Heart right ventricle (tissue), 16 donors: Measurements from ENCODE around the gene CASKIN1. TPM values are rescaled to one million over a fixed set of nuclear protein-coding genes. Genes with fewer than 3 reads are reported as not detected.
A peak's percentile ranks its signal among the peaks of the same experiment; 100 is the strongest.

Experiments used
- ATAC-seq, 8 donors: fragments of 200-7000 bp; cut with Tn5 transposase; one replicate each; pipeline ENCODE4 v1.9.1; 2020; ENCODE audit warnings: mild to moderate bottlenecking in 8 of 8, moderate library complexity in 8 of 8, moderate number of reproducible peaks in 1 of 8
- DNase-seq, 2 donors: peaks; one replicate each; pipeline ENCODE4 v3.0.0-alpha.2; 2020
- H3K27ac ChIP-seq, 10 donors: fragments of 200-600 bp; sonication (generic) in 2 of 10; one replicate each; pipeline versions ENCODE4 v1.5.0 to v1.8.0; 2020 to 2022; ENCODE audit warnings: mild to moderate bottlenecking in 3 of 10
- H3K27me3 ChIP-seq, 7 donors: fragments of 200-600 bp; one replicate each; pipeline ENCODE4 v1.8.0; 2021 to 2022; ENCODE audit warnings: mild to moderate bottlenecking in 2 of 7
- H3K36me3 ChIP-seq, 9 donors: fragments of 200-600 bp; sonication (generic) in 1 of 9; one replicate each; pipeline versions ENCODE4 v1.5.0 to v1.8.0; 2020 to 2022; ENCODE audit warnings: mild to moderate bottlenecking in 2 of 9
- H3K4me1 ChIP-seq, 9 donors: fragments of 200-600 bp; sonication (generic) in 1 of 9; one replicate each; pipeline versions ENCODE4 v1.5.0 to v1.8.0; 2020 to 2022; ENCODE audit warnings: mild to moderate bottlenecking in 4 of 9
- H3K4me3 ChIP-seq, 10 donors: fragments of 200-600 bp; sonication (generic) in 2 of 10; one replicate each; pipeline versions ENCODE4 v1.5.0 to v1.8.0; 2020 to 2022; ENCODE audit warnings: mild to moderate bottlenecking in 7 of 10, moderate library complexity in 2 of 10
- H3K9me3 ChIP-seq, 11 donors: fragments of 200-600 bp in 10 of 11; sonication (generic) in 2 of 11; one replicate each; pipeline versions ENCODE4 v1.5.0 to v1.8.0; 2013 to 2022; ENCODE audit warnings: mild to moderate bottlenecking in 2 of 11, control low read depth in 1 of 11, moderate library complexity in 1 of 11
- CTCF ChIP-seq, 9 donors: fragments of 200-600 bp; sonication (generic) in 2 of 9; IDR thresholded peaks; one replicate each; pipeline versions ENCODE4 v1.5.0 to v1.8.0; 2021 to 2022; ENCODE audit warnings: antibody characterized with exemption in 9 of 9, mild to moderate bottlenecking in 5 of 9, moderate library complexity in 1 of 9
- WGBS, 2 donors: extraction: QIAGEN DNeasy Blood & Tissue Kit; methylation state at CpG; one replicate each; pipeline ENCODE4 v1.1.7; 2013; ENCODE audit warnings: inconsistent platforms in 1 of 2; 5-methylcytosine and 5-hydroxymethylcytosine counted together
- intact Hi-C, 10 donors: fragments of 100-400 bp; cut with DNase I; formaldehyde crosslinking; loops; one replicate each; pipeline versions ENCODE4 v1.11.1 to v1.14.2; 2022
- polyA plus RNA-seq, 2 donors: library from polyadenylated mRNA; stranded (reverse); fragments of 200-250 nt; gene quantifications; one replicate each; pipeline ENCODE4 v1.2.3, GENCODE V29; 2013
- total RNA-seq, 10 donors: library from RNA; stranded (reverse); fragmentation: NEBNext Ultra II Directional in 3 of 10; extraction: Animal tissue kit (Norgen Biotek cat#: 25700) in 3 of 10; gene quantifications; one replicate each; pipeline versions ENCODE4 v1.2.1 to v1.2.4, GENCODE V29; 2021 to 2023
- donor health status: Arrhythmogenic right ventricular cardiomyopathy.
- donor health status: ischemic (EF 13 %, LVEDD 7.1; RV severe dilation, severe dysfunction).
- donor health status: healthy with polysubstance abuse.
- donor health status: DM: no; HTN: yes; CAD: no.
- donor health status: DM: no; HTN: no; CAD: no.
- donor health status: ischemic (EF 25% LVEDD 6.9; RV normal size, moderate dysfunction).
- donor health status: ischemic (EF 25% LVEDD 5.7; RV mildly dilated, moderate dysfunction).
- donor health status: healthy.
- donor health status: DM: yes; HTN: yes; CAD: no.
- donor health status: Ischemic cardiomyopathy.
- donor health status: ischemic (EF 35%, LVEDD 5.7; RV mildly dilated, moderate dysfunction).
- donor health status: nonischemic (EF 11% LVEDD 7.7; RV severe dilation, severe dysfunction).
- donor health status: DM: yes; HTN: yes; CAD: no.
- donor health status: PGD.
- donor health status: ischemic (EF 29% LVEDD 5.4; RV normal size, mild dysfunction).
- donor health status: nonischemic (EF 23%, LVEDD 6.1; RV moderate dilation, normal function).

Gene CASKIN1
- total and polyA plus RNA-seq, 12 donors = 0.24 to 6.0 (median 1.1) TPM

- ATAC-seq (no peak), DNase-seq (no peak)
- no peak for TF ChIP-seq CTCF (IDR thresholded peaks at IDR 0.05)
- Histone ChIP-seq H3K4me3 (no peak overlapping the region), H3K4me1 (peaks cover 10 to 27% (median 21%) of the 10 kb centered on the region in 9 donors), H3K27ac (no peak overlapping the region), H3K36me3 (peaks cover 13 to 75% (median 38%) of the 10 kb centered on the region in 9 donors), H3K9me3 (no peaks in the 10 kb centered on the region), H3K27me3 (no peaks in the 10 kb centered on the region)
- intact Hi-C loops = no loop called here
- 89 to 90% methylated on average over 24 to 25 of the region's 25 CpGs for WGBS, 2 donors
These were observed 31.9 kb upstream of the CASKIN1 start for GRCh38 chr16:2228161-2228824.

GRCh38 chr16:2226918-2227317, 30.5 kb upstream of the CASKIN1 start:
- Histone ChIP-seq H3K36me3 (peaks cover 6 to 61% (median 24%) of the 10 kb centered on the region in 9 donors), H3K4me3 (no peak overlapping the region), H3K9me3 (no peaks in the 10 kb centered on the region), H3K27ac (peak overlapping the region in 1 of 10 donors; percentile 35), H3K27me3 (no peaks in the 10 kb centered on the region), H3K4me1 (peaks cover 10 to 32% (median 25%) of the 10 kb centered on the region in 9 donors)
- no peak for TF ChIP-seq CTCF (IDR thresholded peaks at IDR 0.05)
- intact Hi-C loops = no loop called here
- 93 to 96% methylated on average over 6 of the region's 6 CpGs for WGBS, 2 donors
- DNase-seq = no peak
- no peak for ATAC-seq

GRCh38 chr16:2226245-2226793, 29.9 kb upstream of the CASKIN1 start:
- H3K4me1 ChIP-seq = peaks cover 10 to 32% (median 25%) of the 10 kb centered on the region in 9 donors
- 71 to 74% methylated on average over 9 of the region's 9 CpGs for WGBS, 2 donors
- H3K9me3 ChIP-seq = no peaks in the 10 kb centered on the region
- ATAC-seq (no peak), DNase-seq (no peak)
- intact Hi-C loops = no loop called here
- no peaks in the 10 kb centered on the region for H3K27me3 ChIP-seq
- no peak for TF ChIP-seq CTCF (IDR thresholded peaks at IDR 0.05)
- H3K36me3 ChIP-seq = peaks cover 2 to 55% (median 23%) of the 10 kb centered on the region in 9 donors
- H3K4me3 ChIP-seq = no peak overlapping the region
- peak overlapping the region in 1 of 10 donors; percentile 35 for H3K27ac ChIP-seq

- no peaks in the 10 kb centered on the region for H3K27me3 ChIP-seq
- H3K4me3 ChIP-seq = peak overlapping the region; percentile 69 to 96 (median 92)
- 7 to 8% methylated on average over 22 of the region's 22 CpGs for WGBS, 2 donors
- no peaks in the 10 kb centered on the region for H3K9me3 ChIP-seq
- peak overlapping the region; percentile 49 to 96 (median 90) for H3K27ac ChIP-seq
- H3K36me3 ChIP-seq = peaks cover 0 to 32% (median 12%) of the 10 kb centered on the region in 9 donors
- peak in 2 of 9 donors; percentile 23 to 31 for TF ChIP-seq CTCF (IDR thresholded peaks at IDR 0.05)
- intact Hi-C loops = loop anchor here in 1 of 10 donors (5.0 kb wide), 1 partner anchor 212 kb away; no protein-coding TSS in a partner anchor
- H3K4me1 ChIP-seq = peaks cover 10 to 32% (median 25%) of the 10 kb centered on the region in 9 donors
- peak; percentile 33 to 43 for DNase-seq
- peak; percentile 22 to 66 (median 47) for ATAC-seq
These were observed 27.6 kb upstream of the CASKIN1 start for GRCh38 chr16:2223942-2224486.
